ENCODE data around the gene MEGF10. TPM values are rescaled to one million over a fixed set of nuclear protein-coding genes. Genes with fewer than 3 reads are reported as not detected.

The MEGF10 gene
- total RNA-seq, 2 donors from 2014 or later: 0.49 to 0.92 TPM

DNA sequence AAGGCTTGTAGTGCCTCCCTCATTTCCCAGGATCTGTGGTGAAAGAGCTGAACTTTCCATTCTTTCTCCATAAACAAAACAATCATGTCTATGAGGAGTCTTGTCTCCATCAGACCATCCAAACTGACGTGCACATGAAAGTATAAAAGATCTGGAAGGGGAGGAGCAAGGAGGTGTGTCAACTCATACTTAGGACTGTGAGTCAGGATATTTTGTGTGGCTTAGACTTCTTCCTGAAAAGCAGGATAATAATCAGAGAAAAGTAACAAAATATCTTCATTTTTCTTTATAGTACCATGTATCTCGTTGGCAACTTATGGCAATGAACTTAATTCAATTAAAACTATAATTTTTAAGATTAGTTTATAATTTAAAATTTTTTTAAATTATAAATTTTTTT is 130.9 kb downstream of the MEGF10 start:
- DNase-seq: no peak
- intact Hi-C loops (cut with DNase I, micrococcal nuclease): no loop called here
- no peak for ATAC-seq

DNA sequence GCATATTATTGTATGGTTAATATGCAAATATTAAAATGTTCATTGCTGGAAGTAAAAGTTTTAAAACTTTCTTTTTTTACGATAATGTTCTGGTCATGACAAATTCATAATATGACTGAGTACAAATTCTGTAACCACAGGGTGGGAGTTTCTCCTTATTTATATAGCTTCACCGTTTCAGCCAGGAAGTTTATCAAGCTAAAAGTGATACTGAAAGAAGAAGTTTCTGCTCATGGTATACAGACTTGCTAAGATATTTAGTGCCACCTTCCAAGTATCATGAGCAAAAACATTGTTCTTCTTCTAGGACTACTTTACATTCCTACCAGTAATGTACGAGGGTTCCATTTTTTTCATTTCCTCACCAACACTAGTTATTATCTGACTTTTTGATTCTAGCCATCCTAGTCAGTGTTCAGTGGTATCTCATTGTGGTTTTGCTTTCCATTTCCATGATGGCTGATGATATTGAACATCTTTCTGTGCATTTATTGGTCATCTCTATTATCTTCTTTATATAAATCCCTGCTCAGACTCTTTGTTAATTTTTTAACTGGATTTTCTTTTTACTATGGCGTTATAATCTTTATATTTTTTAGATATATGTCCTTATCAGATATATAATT is 132.7 kb downstream of the MEGF10 start:
- DNase-seq (no peak), ATAC-seq (no peak)
- intact Hi-C loops (cut with DNase I, micrococcal nuclease): no loop called here

DNA sequence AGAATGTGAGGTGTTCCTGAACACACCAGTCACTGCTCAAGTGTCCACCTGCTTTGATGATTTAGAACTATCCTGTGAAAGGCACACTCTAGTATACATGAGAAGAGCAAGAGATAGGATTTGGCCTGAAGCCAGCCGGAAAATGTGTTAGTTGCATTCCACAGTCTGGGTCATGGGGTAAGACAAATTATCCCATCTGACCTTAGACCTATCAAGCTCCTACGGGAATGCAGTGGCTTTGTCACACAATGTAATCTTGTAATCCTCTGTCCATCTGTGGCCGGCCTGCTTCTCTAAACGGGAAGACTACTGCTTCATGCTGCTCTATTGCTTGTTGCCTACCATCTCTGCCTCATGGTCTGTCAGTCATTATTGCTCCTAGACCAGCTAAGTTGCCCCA is 134.4 kb downstream of the MEGF10 start:
- DNase-seq (no peak), ATAC-seq (no peak)
- intact Hi-C loops (cut with DNase I, micrococcal nuclease): no loop called here

DNA sequence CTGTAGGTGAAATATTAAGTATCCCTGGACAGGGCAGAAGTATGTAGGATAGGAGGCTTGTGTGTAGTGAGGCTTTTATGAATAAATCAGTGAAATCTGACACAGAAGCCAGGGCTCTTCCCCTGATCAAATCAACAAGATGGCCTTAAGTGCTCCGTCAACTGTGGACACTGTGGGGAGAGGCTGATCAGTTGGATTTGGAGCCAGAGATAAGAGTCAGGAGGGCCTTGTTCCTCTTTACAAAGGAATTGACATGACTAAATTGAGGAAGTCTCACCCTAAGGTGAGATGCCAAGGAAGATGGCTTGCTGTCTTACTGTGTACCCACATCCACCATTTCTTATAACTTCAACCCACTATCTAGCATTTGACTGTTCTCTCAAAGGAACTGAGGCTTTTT is 135.3 kb downstream of the MEGF10 start:
- ATAC-seq: no peak
- intact Hi-C loops (cut with DNase I, micrococcal nuclease): no loop called here
- DNase-seq: no peak

DNA sequence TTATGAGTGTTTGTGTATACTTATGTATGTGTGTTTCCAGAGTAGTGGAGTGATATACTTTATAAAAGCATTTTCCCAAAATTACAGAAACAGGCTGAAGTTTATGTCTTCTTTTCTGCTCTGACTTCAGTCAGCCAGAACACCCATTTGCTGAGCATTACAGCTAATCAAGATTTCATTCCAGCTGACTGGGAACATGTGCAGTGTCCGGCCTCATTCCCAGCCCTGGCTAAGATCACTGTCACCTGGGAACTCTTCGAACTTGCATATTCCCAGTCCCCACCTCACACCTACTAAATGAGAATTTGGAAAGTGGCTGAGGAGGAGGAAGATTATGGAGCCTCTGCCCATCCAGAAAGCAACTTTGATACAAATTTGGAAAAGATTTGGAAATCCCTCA is 136.1 kb downstream of the MEGF10 start:
- intact Hi-C loops (cut with DNase I, micrococcal nuclease): no loop called here
- no peak for DNase-seq
- ATAC-seq: no peak

DNA sequence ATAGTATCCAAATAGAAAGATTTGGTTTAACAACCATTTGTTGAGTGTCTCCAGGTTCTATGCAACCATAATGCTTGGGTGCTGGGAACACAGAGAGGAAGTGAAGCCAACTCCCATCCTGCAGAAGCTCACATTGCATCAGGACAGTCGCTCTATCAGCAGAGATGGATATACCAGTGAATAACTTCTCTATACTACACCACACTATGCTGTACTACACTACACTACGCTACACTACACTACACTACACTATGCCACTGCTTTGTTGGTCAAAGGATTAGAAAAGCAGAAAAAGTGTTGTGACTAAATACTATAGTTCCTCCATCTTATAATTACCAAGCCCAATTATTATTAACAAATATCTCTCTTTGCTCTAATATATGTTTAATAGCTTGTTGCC is 137.7 kb downstream of the MEGF10 start:
- no peak for ATAC-seq

DNA sequence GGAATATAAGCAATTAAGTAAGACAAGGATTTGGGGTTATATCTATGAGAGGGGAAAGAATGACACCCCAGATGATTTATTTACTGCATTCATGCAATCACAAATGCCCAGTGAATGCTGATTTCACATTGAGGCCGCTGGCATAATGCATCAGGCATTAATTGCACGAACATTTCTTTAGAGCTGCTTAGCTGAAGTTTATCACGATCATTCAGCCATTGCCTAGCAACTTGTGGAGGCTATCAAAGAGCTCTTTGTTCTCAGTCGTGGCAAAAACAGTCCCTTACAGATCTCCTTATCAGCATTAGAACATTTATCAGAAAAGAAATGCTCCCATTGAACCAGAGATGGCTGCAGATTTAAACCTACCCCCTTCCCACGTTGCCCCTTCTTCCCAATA is 138.2 kb downstream of the MEGF10 start:
- ATAC-seq: peak; percentile 50
- DNase-seq: no peak
- intact Hi-C loops (cut with DNase I, micrococcal nuclease): no loop called here

More for the DNA sequence above, 137.7 kb downstream of the MEGF10 start:
- intact Hi-C loops (cut with DNase I, micrococcal nuclease): no loop called here
- no peak for DNase-seq

DNA sequence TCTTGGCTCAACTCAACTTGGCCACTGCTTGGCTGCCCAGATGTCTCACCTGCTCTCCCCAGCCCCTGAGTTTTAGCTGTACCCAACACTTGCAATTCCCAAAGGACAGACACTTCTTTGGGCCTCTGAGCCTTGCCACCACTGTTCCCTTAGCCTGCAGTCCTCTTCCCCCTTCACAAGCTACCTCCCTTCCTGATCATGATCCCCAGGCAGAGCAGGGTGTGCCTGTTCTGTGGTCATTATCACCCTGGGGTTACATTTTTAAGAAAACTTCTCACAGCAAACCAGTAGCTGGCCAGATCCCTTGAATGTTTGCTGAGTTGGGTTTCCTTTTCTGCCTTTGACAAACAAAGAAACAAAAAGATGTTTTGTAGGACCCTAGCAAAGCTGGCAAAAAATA is 139.3 kb downstream of the MEGF10 start:
- intact Hi-C loops (cut with DNase I, micrococcal nuclease): no loop called here
- DNase-seq (no peak), ATAC-seq (no peak)

DNA sequence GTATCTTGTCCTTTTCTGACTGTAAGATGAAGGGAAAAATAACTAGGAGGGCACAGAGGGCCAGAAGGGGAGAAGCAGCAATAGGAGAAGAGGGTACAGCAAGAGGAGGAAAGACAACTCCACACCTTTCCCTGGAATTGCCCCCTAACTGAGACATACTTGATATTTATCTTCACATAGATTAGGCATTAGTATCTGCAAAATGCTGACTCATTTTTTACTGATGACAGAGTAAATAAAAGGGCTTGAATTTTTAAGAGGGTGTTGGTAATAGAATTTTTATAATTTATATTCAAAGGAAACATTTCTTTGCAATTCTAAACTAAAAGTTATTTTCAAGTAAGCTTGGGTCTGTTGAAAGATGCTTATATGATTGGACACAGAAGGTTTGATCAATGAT is 140.0 kb downstream of the MEGF10 start:
- intact Hi-C loops (cut with DNase I, micrococcal nuclease): no loop called here
- DNase-seq (no peak), ATAC-seq (no peak)

DNA sequence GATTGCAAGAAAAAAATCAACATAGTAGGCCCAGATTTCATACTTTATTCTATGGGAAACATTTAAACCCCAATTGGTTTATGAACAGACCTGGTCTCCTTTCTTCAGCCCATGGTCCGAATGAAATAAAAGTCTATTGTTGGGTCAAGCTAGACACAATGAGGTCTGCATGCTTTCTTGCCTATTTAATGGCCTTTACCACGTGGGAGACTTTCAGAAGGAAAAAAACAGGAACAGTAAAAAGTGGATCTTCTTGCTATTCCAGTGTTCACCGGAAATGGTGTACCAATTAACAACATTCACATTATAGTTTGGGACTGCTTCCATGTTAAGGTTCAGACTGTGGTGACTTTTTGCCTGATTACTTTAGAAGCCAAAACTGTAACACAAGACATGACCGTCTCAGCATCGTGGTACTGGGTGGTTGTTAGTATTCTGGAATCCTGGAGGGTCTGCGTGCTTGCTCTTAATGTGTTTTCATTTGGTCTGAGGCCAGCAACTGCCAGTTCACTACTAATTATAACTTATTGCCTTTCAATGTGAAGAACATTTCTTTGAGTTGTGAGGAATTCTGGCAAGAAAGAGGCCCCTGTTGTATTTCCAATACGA is 141.5 kb downstream of the MEGF10 start:
- ATAC-seq (no peak), DNase-seq (no peak)
- intact Hi-C loops (cut with DNase I, micrococcal nuclease): no loop called here

DNA sequence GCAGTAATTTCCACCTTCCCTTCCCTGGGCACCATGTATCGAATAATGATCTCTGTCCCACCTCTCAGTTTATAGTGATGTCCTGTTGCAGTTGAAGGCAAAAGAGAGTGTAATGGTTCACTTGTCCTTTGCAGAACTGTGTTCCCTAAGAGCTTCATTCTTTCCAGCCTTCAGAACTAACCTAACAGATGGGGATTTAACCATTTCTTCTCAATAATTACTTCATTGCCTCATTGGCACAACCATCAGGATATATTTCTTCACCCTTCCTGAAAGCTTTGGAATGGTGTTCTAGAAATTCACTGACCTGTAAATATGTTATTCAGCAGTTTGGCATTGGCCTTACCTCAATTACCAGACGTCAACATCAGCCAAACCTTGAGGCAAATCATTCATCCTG is 142.9 kb downstream of the MEGF10 start:
- DNase-seq (no peak), ATAC-seq (no peak)
- intact Hi-C loops (cut with DNase I, micrococcal nuclease): no loop called here

DNA sequence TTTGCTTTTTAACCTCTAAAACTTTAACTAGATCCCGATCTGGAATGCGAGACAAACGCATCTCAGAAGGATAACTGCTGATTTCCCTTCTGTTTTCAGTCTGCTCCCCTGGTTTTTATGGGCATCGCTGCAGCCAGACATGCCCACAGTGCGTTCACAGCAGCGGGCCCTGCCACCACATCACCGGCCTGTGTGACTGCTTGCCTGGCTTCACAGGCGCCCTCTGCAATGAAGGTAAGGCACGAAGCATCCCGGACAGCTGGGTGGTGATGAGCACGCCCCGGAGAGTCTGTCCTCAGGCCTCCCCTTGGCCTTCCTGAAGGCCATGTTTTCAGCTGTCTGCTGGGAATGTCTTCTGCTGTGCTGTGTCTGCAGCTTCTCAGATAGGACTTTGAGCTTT is 144.0 kb downstream of the MEGF10 start:
- no peak for ATAC-seq
- DNase-seq: no peak
- intact Hi-C loops (cut with DNase I, micrococcal nuclease): no loop called here

DNA sequence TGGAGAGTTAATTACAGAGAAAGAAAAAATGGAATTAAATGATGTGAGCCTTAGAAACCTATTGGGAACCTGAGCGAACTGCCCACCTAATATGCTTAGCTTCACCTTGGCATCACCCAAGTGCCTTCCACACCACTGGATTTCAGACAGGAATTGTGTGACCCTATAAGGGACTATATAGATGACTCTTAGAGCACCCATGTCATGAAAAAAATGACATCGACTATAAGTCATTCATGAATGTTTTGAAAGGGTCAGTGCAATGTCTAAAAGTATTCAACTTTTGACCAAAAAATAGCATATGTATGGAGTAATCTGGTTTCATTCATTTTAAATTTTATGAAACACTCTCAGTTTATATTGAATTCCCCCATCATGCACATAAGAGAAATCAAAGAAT is 145.2 kb downstream of the MEGF10 start:
- no peak for DNase-seq
- intact Hi-C loops (cut with DNase I, micrococcal nuclease): no loop called here
- no peak for ATAC-seq

DNA sequence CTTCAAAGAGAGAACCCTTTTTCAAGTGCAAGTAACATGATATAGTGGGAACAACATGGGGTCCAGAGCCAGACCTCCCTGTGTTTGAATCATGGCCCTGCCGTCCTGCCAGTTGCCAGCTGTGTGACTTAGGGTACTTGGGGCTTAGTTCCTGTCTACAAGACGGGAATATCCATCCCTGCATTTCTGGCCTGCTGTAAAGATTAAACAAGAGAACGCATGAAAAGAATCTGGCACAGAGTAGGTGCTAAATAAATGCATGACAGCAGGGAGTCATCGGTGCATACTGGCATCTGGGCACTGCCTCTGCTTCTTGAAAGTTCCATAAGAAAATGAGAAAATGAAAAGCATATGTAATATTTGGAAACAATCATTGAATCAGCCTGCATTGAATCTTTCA is 149.0 kb downstream of the MEGF10 start:
- intact Hi-C loops (cut with DNase I, micrococcal nuclease): no loop called here
- DNase-seq (no peak), ATAC-seq (no peak)

DNA sequence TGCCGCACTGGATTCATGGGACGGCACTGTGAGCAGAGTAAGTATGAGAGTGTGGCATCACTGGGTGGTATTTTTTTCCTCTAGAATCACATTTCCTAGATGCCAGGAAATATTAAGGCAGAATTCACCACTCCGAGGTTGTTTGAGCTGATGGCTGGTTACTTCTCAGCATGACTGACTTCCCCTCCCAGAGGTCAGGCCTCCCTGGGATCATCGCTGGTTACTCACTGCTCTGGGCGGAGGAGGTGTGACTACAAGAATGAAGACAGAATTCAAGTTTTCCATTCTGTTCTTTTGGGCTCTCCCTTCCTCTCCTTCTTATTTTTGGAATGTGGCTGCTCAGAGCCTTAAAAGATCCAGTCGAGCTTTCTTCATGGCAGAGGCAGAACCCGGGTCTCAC is 150.2 kb downstream of the MEGF10 start:
- no peak for ATAC-seq
- intact Hi-C loops (cut with DNase I, micrococcal nuclease): no loop called here
- no peak for DNase-seq

DNA sequence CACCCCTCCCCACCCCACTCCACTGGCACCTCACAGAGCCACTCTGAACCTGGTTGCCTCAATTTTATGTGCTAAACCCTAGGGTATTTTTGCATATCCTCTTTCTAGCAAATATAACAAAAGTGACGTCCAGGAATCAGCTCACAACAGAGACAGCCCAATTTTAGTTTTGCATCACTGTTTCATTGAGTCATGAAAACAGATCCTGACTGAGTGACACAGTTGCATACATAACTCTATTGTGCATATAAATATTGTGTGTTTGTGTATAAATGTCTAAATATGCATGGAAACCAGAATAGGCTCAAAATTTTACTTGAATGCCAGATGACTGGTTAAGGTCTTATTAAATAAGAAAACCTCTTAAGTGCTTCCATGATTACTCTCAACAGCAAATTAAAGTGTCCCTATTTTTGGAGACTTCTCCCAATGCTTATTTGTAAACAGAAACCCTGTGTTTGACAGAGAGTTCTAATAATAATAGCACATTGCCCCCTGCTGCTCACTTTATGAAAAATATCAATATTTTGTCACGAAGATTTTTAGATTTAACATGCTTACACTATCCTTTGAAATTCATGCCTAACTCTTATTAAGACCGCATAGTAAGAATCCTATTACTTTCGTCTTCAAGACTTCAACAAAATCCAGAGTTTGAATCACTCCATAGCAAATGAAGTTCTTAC is 151.3 kb downstream of the MEGF10 start:
- DNase-seq: no peak
- no peak for ATAC-seq
- intact Hi-C loops (cut with DNase I, micrococcal nuclease): no loop called here

DNA sequence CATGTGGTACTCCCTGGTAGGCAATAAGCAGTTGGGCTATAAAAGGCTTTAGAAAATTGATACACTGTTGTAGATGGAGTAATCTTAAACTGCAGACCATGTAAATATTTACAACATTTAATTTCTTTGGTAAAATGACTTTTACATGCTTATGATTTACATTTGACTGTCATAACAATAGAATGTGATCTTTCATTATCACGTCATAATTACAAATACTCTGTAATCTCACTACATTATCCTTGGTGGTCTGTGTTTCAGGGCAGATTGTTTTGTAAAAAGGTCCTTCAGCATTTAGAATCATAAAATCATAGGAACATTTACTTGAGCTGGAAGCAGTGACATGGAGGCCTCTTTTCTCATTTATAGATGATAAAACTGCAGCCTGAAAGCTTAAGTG is 153.6 kb downstream of the MEGF10 start:
- ATAC-seq: no peak
- intact Hi-C loops (cut with DNase I, micrococcal nuclease): no loop called here
- no peak for DNase-seq

DNA sequence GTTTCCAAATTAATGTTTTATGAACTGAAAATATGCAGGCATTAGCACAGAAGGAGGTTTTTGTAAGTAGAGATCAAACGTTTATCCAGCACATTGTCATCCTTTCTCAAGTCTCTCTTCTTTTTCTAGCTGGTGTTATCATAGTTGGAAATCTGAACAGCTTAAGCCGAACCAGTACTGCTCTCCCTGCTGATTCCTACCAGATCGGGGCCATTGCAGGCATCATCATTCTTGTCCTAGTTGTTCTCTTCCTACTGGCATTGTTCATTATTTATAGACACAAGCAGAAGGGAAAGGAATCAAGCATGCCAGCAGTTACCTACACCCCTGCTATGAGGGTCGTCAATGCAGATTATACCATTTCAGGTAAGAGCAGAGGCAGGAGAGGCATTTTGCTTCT is 154.7 kb downstream of the MEGF10 start:
- no peak for DNase-seq
- intact Hi-C loops (cut with DNase I, micrococcal nuclease): no loop called here
- ATAC-seq: no peak

DNA sequence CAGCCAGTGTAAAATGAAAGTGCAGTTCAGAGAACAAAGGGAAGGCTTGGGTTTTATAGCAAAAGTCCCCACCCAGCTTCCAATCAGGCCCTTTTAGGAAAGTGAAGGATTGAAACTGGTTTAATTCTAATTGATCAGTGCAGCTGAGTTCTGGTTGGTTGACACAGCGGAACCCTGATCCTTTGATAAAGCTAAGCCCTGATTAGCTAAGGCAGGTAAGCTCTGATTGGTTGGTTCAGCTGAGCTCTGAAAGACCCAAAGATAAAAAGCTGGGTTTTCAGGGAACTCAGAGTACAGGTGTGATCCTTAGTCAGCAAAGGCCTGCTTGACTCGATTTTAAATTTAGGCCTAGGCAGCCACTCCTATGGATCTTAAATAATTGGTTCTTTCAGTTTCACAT is 156.0 kb downstream of the MEGF10 start:
- intact Hi-C loops (cut with DNase I, micrococcal nuclease): no loop called here
- DNase-seq (no peak), ATAC-seq (no peak)

DNA sequence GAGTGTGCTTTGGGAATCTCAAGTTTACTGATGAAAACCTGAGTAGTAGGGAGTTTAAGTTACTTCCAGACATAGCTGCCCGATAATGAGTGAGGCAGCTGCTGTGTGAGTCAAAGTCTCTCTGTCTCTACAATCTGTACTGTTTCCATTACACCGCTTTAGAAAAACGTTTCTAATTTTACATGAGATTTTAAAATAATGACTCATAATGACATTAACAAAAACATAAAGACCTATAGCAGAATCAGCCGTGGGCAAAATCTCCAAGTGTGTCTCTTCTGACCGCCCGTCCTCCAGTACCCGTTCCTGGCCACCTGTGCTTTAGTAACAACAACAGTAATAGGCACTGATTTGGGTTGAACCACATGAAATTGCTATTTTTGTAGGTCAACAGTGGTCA is 157.2 kb downstream of the MEGF10 start:
- intact Hi-C loops (cut with DNase I, micrococcal nuclease): no loop called here
- DNase-seq: no peak
- no peak for ATAC-seq

DNA sequence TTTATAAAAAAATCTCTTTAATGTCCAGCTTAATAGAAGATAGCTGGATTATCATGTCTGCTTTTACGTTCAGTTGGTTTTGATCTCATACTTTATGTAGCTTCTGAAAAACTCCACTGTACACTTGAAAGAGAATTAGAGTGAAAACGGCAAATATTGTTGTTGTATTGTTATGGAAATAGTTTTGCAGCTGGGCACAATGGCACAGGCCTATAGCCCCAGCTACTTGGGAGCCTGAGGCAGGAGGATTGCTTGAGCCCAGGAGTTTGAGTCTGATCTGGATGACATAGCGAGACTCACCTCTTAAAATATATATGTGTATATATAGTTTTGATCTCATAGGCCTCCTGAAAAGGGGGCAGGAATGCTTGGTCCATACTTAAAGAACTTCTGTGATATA is 159.4 kb downstream of the MEGF10 start:
- DNase-seq (no peak), ATAC-seq (no peak)
- intact Hi-C loops (cut with DNase I, micrococcal nuclease): no loop called here

Measured in left colon (tissue), 2 donors.